Measurements from ENCODE around the gene ARIH1.

- TF ChIP-seq POLR2AphosphoS5 (IDR thresholded peaks at IDR 0.05; ENCODE audit: low read depth, low read length) (no peak), TAF1 (IDR thresholded peaks at IDR 0.05; ENCODE audit: borderline replicate concordance, insufficient read depth, low read length) (no peak), REST (IDR thresholded peaks at IDR 0.05; ENCODE audit: insufficient read depth in 1 of 2, low read depth in 2 of 2, low read length in 2 of 2) (no peak), SIN3A (IDR thresholded peaks at IDR 0.05; ENCODE audit: borderline replicate concordance, insufficient read depth, low read length) (no peak)
Measured at GRCh38 chr15:72509484-72509883, 35.4 kb downstream of the ARIH1 start.
